CD4-positive, CD25-positive, alpha-beta regulatory T cell (primary cell): ENCODE measurements around the gene BYSL. TPM values are rescaled to one million over a fixed set of nuclear protein-coding genes. Genes with fewer than 3 reads are reported as not detected.

ENCODE experiments used
- ATAC-seq, 2 donors: fragments of 150-1000 bp; cut with Tn5 transposase; one replicate each; pipeline ENCODE4 v1.10.0; 2021; ENCODE audit warnings: low read depth in 2 of 2, moderate number of reproducible peaks in 2 of 2, moderate library complexity in 1 of 2
- DNase-seq, 3 donors: peaks; one replicate each; pipeline versions ENCODE4 v3.0.0 to v3.0.0-alpha.2; 2012 to 2022; ENCODE audit warnings: mixed read lengths in 1 of 3
- H3K27ac ChIP-seq: one replicate; pipeline ENCODE4 v1.7.0; 2013; ENCODE audit warnings: mild to moderate bottlenecking, low read length; ENCODE audit not compliant: insufficient read depth, poor library complexity, severe bottlenecking
- H3K27me3 ChIP-seq: one replicate; pipeline ENCODE4 v1.7.0; 2013; ENCODE audit warnings: low read length; ENCODE audit not compliant: control insufficient read depth, insufficient read depth
- H3K36me3 ChIP-seq: one replicate; pipeline ENCODE4 v1.7.0; 2013; ENCODE audit warnings: mild to moderate bottlenecking, low read length, moderate library complexity; ENCODE audit not compliant: control insufficient read depth, insufficient read depth
- H3K4me1 ChIP-seq: 2 replicates; pipeline ENCODE4 v1.7.0; 2013; ENCODE audit warnings: mild to moderate bottlenecking, low read length; ENCODE audit not compliant: insufficient read depth, control insufficient read depth, poor library complexity, severe bottlenecking
- H3K4me3 ChIP-seq: one replicate; pipeline ENCODE4 v1.7.0; 2013; ENCODE audit warnings: low read depth, mild to moderate bottlenecking, low read length, moderate library complexity
- H3K9me3 ChIP-seq, 2 experiments: 1 replicate in 1 of 2; 2 replicates in 1 of 2; pipeline ENCODE4 v1.7.0; 2013; ENCODE audit warnings: low read length in 2 of 2, mild to moderate bottlenecking in 1 of 2, moderate library complexity in 1 of 2; ENCODE audit not compliant: control insufficient read depth in 2 of 2
- H3K27ac Mint-ChIP-seq, 3 donors: one replicate each; pipeline ENCODE4 v1.8.0; 2020 to 2022; ENCODE audit warnings: mild to moderate bottlenecking in 3 of 3, mixed read lengths in 3 of 3, moderate library complexity in 2 of 3
- H3K27me3 Mint-ChIP-seq: one replicate; pipeline ENCODE4 v1.8.0; 2022; ENCODE audit warnings: mild to moderate bottlenecking, mixed read lengths
- H3K36me3 Mint-ChIP-seq: one replicate; pipeline ENCODE4 v1.8.0; 2020; ENCODE audit warnings: mixed read lengths
- H3K4me1 Mint-ChIP-seq, 4 donors: one replicate each; pipeline ENCODE4 v1.8.0; 2020 to 2022; ENCODE audit warnings: mixed read lengths in 4 of 4, mild to moderate bottlenecking in 1 of 4
- H3K4me3 Mint-ChIP-seq, 4 donors: one replicate each; pipeline ENCODE4 v1.8.0; 2020 to 2022; ENCODE audit warnings: mild to moderate bottlenecking in 4 of 4, mixed read lengths in 4 of 4, moderate library complexity in 3 of 4
- H3K9me3 Mint-ChIP-seq, 7 donors: one replicate each; pipeline ENCODE4 v1.8.0; 2020 to 2022; ENCODE audit warnings: mixed read lengths in 7 of 7, mild to moderate bottlenecking in 3 of 7, moderate library complexity in 2 of 7
- polyA plus RNA-seq, 4 donors: library from polyadenylated mRNA; unstranded; fragments of 300-500 nt; fragmentation: Illumina TruSeq; gene quantifications; one replicate each; pipeline ENCODE4 v1.2.3, GENCODE V29; 2021
- total RNA-seq: library from RNA; stranded (reverse); gene quantifications from one replicate; pipeline ENCODE4 v1.2.3, GENCODE V29; 2022

The BYSL gene
- total and polyA plus RNA-seq, 5 donors from 2014 or later: 1.8 to 7.6 (median 5.8) TPM

- Histone ChIP-seq H3K9me3 (no peaks in the 10 kb centered on the region), H3K27ac (peak overlapping the region; percentile 79), H3K27me3 (no peaks in the 10 kb centered on the region), H3K4me1 (peaks cover 24% of the 10 kb centered on the region), H3K4me3 (peak overlapping the region; percentile 97), H3K36me3 (no peaks in the 10 kb centered on the region)
- H3K4me3 Mint-ChIP-seq: peak overlapping the region in 1 of 4 donors; percentile 59
- no peaks in the 10 kb centered on the region for H3K27me3 Mint-ChIP-seq
- no peak overlapping the region for H3K27ac Mint-ChIP-seq
- DNase-seq: no peak
- no peaks in the 10 kb centered on the region for H3K9me3 Mint-ChIP-seq
- ATAC-seq: no peak
- no peaks in the 10 kb centered on the region for H3K36me3 Mint-ChIP-seq
- H3K4me1 Mint-ChIP-seq: peaks cover 0 to 14% (median 10%) of the 10 kb centered on the region in 4 donors
Observed at GRCh38 chr6:41896281-41896680, 25.0 kb upstream of the BYSL start.

- H3K4me1 Mint-ChIP-seq: peaks cover 0 to 16% (median 12%) of the 10 kb centered on the region in 4 donors
- Histone ChIP-seq H3K27ac (no peak overlapping the region), H3K27me3 (no peaks in the 10 kb centered on the region), H3K4me3 (no peak overlapping the region), H3K36me3 (peaks cover 5% of the 10 kb centered on the region), H3K9me3 (no peaks in the 10 kb centered on the region), H3K4me1 (peaks cover 4% of the 10 kb centered on the region)
- H3K36me3 Mint-ChIP-seq: peaks cover 7% of the 10 kb centered on the region
- DNase-seq (no peak), ATAC-seq (no peak)
- H3K27ac Mint-ChIP-seq: no peak overlapping the region
- no peaks in the 10 kb centered on the region for H3K27me3 Mint-ChIP-seq
- no peaks in the 10 kb centered on the region for H3K9me3 Mint-ChIP-seq
- no peak overlapping the region for H3K4me3 Mint-ChIP-seq
Observed at GRCh38 chr6:41900861-41901260, 20.4 kb upstream of the BYSL start.

GRCh38 chr6:41901882-41902519 is 19.3 kb upstream of the BYSL start:
- Histone ChIP-seq H3K27me3 (no peaks in the 10 kb centered on the region), H3K27ac (no peak overlapping the region)
- no peaks in the 10 kb centered on the region for H3K9me3 Mint-ChIP-seq

GRCh38 chr6:41909727-41910126 is 11.6 kb upstream of the BYSL start:
- peaks cover 42% of the 10 kb centered on the region for H3K36me3 Mint-ChIP-seq
- Histone ChIP-seq H3K27ac (no peak overlapping the region), H3K9me3 (no peaks in the 10 kb centered on the region), H3K4me1 (no peaks in the 10 kb centered on the region), H3K36me3 (peaks cover 46% of the 10 kb centered on the region), H3K4me3 (peak overlapping the region; percentile 26), H3K27me3 (no peaks in the 10 kb centered on the region)
- H3K27ac Mint-ChIP-seq: no peak overlapping the region
- DNase-seq (no peak), ATAC-seq (no peak)
- no peaks in the 10 kb centered on the region for H3K27me3 Mint-ChIP-seq
- peaks cover 5 to 14% (median 7%) of the 10 kb centered on the region in 4 donors for H3K4me1 Mint-ChIP-seq
- no peak overlapping the region for H3K4me3 Mint-ChIP-seq
- no peaks in the 10 kb centered on the region for H3K9me3 Mint-ChIP-seq

More at GRCh38 chr6:41901882-41902519, 19.3 kb upstream of the BYSL start:
- Histone ChIP-seq H3K4me1 (no peaks in the 10 kb centered on the region), H3K36me3 (peaks cover 15% of the 10 kb centered on the region), H3K9me3 (no peaks in the 10 kb centered on the region), H3K4me3 (no peak overlapping the region)
- DNase-seq: peak; percentile 34 to 75 (median 46)
- Mint-ChIP-seq H3K27me3 (no peaks in the 10 kb centered on the region), H3K36me3 (peaks cover 13% of the 10 kb centered on the region), H3K27ac (peak overlapping the region in 1 of 3 donors; percentile 29), H3K4me3 (peak overlapping the region in 2 of 4 donors; percentile 35 to 38), H3K4me1 (peaks cover 0 to 10% (median 6%) of the 10 kb centered on the region in 4 donors)
- peak in 1 of 2 donors; percentile 42 for ATAC-seq

GRCh38 chr6:41914343-41914742 is 7.0 kb upstream of the BYSL start:
- Histone ChIP-seq H3K36me3 (peaks cover 27% of the 10 kb centered on the region), H3K27me3 (no peaks in the 10 kb centered on the region), H3K4me3 (no peak overlapping the region), H3K9me3 (no peaks in the 10 kb centered on the region), H3K4me1 (no peaks in the 10 kb centered on the region), H3K27ac (no peak overlapping the region)
- peak overlapping the region in 1 of 3 donors; percentile 16 for H3K27ac Mint-ChIP-seq
- DNase-seq: no peak
- H3K4me3 Mint-ChIP-seq: no peak overlapping the region
- H3K27me3 Mint-ChIP-seq: no peaks in the 10 kb centered on the region
- H3K4me1 Mint-ChIP-seq: peaks cover 5 to 19% (median 7%) of the 10 kb centered on the region in 4 donors
- peaks cover 29% of the 10 kb centered on the region for H3K36me3 Mint-ChIP-seq
- no peaks in the 10 kb centered on the region for H3K9me3 Mint-ChIP-seq
- ATAC-seq: no peak

GRCh38 chr6:41914869-41915530 is 6.3 kb upstream of the BYSL start:
- Histone ChIP-seq H3K27me3 (no peaks in the 10 kb centered on the region), H3K27ac (no peak overlapping the region), H3K4me1 (peaks cover 3% of the 10 kb centered on the region), H3K4me3 (no peak overlapping the region), H3K36me3 (peaks cover 27% of the 10 kb centered on the region), H3K9me3 (no peaks in the 10 kb centered on the region)
- Mint-ChIP-seq H3K27ac (peak overlapping the region in 1 of 3 donors; percentile 55), H3K9me3 (no peaks in the 10 kb centered on the region), H3K27me3 (peaks cover 2% of the 10 kb centered on the region), H3K4me3 (peak overlapping the region in 1 of 4 donors; percentile 22), H3K4me1 (peaks cover 8 to 24% (median 8%) of the 10 kb centered on the region in 4 donors), H3K36me3 (peaks cover 29% of the 10 kb centered on the region)
- DNase-seq (no peak), ATAC-seq (no peak)

- no peak overlapping the region for H3K27ac ChIP-seq
- Mint-ChIP-seq H3K36me3 (peaks cover 25% of the 10 kb centered on the region), H3K4me1 (peaks cover 16 to 45% (median 24%) of the 10 kb centered on the region in 4 donors), H3K27me3 (peaks cover 15% of the 10 kb centered on the region), H3K9me3 (no peaks in the 10 kb centered on the region), H3K4me3 (peak overlapping the region in 1 of 4 donors; percentile 74), H3K27ac (no peak overlapping the region)
- H3K27me3 ChIP-seq: no peaks in the 10 kb centered on the region
- H3K9me3 ChIP-seq: no peaks in the 10 kb centered on the region
- no peak for ATAC-seq
- H3K36me3 ChIP-seq: peaks cover 23% of the 10 kb centered on the region
- H3K4me1 ChIP-seq: peaks cover 21% of the 10 kb centered on the region
- no peak overlapping the region for H3K4me3 ChIP-seq
- DNase-seq: no peak
Observed at GRCh38 chr6:41917528-41917927, 3.8 kb upstream of the BYSL start.
